NB4 (cell line): ENCODE data around the gene ZBTB46.
A peak's percentile ranks its signal among the peaks of the same experiment; 100 is the strongest.
"Not testable (repeated sequence)": the region's sequence is repeated elsewhere in the genome, so short reads cannot be mapped to it uniquely, and the experiment has no call there.

Experiments used
- DNase-seq: peaks from one replicate; pipeline ENCODE4 v3.0.0; 2010; ENCODE audit warnings: low read depth
- H3K4me3 ChIP-seq: one replicate; pipeline ENCODE4 v1.5.1; 2011; ENCODE audit warnings: mild to moderate bottlenecking, low read depth, low read length, moderate library complexity
- MAX ChIP-seq: IDR thresholded peaks from 2 replicates; pipeline ENCODE4 v1.6.1; 2011; ENCODE audit warnings: low read depth, low read length
- MYC ChIP-seq: IDR thresholded peaks from 2 replicates; pipeline ENCODE4 v1.6.1; 2011; ENCODE audit warnings: low read depth, low read length
- POLR2A ChIP-seq: IDR thresholded peaks from 2 replicates; pipeline ENCODE4 v1.6.1; 2011; ENCODE audit warnings: mild to moderate bottlenecking; ENCODE audit not compliant: insufficient read length; ENCODE audit errors: extremely low read depth
- TF ChIP-seq, protein P1 (sequence below): IDR thresholded peaks from one replicate; pipeline ENCODE4 v1.5.1; 2012; ENCODE audit warnings: low read depth, low read length

The ZBTB46 gene

DNA sequence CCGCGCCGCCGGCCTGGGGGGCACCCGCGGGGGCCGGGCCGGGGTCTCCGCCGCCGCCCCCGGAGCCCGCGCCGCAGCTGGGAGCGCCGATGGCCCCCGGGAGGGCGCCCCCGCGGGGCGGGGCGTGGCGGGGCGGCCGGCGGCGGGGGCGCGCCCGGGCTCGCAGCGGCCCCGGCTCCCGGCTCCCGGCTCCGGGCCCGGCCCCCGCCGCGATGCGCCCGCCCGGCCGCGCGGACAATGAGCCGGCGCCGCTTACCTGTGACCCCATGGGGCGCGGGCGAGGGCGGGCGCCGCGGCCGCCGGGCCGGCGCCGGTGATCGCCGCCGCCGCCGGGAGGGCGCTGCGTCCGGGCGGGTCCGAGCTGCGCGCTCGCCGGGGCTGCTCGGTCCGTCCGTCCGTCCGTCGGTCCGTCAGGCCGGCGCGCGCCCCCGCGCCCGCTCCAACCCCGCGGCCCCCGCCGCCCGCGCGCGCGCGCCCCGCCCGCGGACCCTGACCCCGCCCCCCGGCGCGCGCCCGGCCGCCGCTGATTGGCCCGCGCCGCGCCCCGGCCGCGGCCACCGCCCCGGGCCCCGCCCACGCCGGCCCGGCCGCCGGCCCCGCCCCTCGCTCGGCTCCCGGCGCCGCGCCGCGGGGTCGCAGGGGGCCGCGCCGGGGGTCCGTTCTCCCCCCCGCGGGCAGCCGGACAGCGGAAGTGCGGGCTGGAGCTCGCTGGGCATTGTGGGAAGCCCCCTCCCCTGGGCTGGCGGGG, at the start of gene ZBTB46:
TSS of gene ZBTB46 (minus strand) at position 424 of the 748 bp plus-strand sequence. CDS start 40,507 bp downstream, outside the sequence.
- no peak for TF ChIP-seq POLR2A
- TF ChIP-seq, protein P1, sequence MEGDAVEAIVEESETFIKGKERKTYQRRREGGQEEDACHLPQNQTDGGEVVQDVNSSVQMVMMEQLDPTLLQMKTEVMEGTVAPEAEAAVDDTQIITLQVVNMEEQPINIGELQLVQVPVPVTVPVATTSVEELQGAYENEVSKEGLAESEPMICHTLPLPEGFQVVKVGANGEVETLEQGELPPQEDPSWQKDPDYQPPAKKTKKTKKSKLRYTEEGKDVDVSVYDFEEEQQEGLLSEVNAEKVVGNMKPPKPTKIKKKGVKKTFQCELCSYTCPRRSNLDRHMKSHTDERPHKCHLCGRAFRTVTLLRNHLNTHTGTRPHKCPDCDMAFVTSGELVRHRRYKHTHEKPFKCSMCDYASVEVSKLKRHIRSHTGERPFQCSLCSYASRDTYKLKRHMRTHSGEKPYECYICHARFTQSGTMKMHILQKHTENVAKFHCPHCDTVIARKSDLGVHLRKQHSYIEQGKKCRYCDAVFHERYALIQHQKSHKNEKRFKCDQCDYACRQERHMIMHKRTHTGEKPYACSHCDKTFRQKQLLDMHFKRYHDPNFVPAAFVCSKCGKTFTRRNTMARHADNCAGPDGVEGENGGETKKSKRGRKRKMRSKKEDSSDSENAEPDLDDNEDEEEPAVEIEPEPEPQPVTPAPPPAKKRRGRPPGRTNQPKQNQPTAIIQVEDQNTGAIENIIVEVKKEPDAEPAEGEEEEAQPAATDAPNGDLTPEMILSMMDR, result no peak
- TF ChIP-seq MAX, result no peak
- no peak for TF ChIP-seq MYC
- DNase-seq, result peak; percentile 70

DNA sequence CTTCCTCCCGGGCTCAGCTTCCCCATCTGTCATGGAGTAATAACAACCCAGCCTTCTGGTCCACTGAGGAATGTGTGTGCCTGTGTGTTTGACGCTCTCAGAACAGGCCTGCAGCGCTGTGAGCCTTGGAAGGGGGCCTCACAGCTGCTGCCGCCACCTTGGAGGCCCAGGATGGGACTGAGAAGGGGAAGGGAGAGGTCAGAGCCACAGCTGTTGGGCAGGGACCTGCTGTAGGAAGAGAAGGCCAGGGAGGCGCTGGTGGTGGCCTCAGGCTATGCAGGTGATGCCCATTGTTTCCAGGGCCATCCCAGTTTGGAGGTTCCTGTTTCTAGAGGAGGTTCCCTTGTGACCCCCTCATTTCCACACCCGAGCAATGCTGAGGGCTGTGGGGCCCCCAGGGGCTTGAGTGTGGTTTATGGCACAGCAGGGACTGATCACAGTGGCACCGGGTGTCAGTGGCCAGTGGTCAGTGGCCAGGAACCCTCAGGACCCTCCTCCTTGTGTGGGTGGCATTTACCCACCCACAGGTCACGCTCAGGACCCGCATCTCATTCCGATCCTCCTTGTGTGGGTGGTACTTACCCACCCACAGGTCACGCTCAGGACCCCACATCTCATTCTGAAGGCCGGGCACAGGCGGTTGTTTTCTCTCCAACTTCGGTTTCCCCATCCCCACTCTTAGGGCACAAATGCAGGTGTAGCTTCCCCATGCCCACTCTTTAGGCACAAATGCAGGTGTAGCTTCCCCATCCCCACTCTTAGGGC, 48.0 kb upstream of the ZBTB46 start:
- TF ChIP-seq MYC (no peak), MAX (no peak), POLR2A (no peak)
- TF ChIP-seq, protein P1, result no peak
- DNase-seq, result no peak
- no peak overlapping the region for H3K4me3 ChIP-seq

More for the DNA sequence above, at the start of gene ZBTB46:
- peak within 1 kb of the TSS; percentile 38 for H3K4me3 ChIP-seq

DNA sequence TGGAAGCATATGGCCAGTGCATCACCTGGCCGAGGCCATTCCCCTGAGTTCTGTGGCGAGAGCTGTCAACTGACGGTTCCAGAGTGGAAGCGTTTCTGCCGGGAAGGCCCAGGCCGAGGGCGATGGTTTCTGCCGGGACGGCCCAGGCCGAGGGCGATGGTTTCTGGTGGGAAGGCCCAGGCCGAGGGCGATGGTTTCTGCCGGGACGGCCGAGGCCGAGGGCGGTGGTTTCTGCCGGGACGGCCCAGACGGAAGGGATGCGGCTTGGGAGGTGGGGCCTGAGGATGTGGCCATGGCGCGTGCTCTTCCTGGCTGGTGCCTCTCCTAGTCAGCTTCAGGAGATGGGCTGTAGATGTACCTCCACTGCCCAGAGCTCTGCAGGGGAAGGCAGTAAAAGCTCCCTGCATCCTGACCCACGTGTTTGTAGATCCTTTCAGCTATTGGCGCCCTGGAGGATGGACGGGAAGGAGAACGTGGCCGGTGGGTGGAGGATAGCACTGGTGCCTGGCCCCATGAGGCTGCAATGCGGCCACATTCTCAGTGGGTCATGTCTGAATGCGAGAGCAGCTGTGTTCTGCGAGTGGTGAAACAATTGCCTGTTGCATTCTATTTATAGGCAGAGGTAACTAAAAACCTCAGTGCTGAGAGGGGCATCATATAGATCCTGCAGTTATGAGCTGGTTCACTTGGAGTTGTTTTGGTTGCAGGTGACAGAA, 46.8 kb upstream of the ZBTB46 start:
- TF ChIP-seq MAX (no peak), MYC (no peak), POLR2A (no peak)
- TF ChIP-seq, protein P1, result no peak
- H3K4me3 ChIP-seq, result no peak overlapping the region
- no peak for DNase-seq

DNA sequence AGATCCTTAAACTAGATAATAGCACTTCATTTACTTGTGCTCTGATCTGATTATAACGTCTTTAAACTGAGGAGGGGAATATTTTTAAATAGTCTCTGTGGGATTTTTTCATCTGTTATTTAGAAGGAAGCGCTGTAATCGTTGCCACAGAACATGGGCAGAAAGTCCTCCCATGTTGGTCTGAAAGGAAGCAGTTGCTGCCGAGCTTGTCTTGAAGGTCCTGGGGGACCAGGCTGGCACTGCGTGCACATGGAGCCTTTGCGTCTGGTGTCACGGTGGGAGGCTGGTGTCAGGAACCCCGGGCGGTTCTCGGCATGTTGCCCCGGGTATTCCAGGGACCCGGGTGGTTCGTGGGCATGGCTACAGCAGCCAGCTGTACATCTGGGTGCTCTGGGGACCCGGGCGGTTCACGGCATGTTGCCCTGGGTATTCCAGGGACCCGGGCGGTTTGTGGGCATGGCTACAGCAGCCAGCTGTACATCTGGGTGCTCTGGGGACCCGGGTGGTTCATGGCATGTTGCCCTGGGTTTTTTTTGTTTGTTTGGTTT, 45.5 kb upstream of the ZBTB46 start:
- DNase-seq, result no peak
- no peak for TF ChIP-seq MAX
- TF ChIP-seq, protein P1, result no peak
- TF ChIP-seq POLR2A, result no peak
- no peak for TF ChIP-seq MYC
- H3K4me3 ChIP-seq, result no peak overlapping the region

- DNase-seq, result peak; percentile 81
- H3K4me3 ChIP-seq, result not testable (repeated sequence)
Measured at GRCh38 chr20:63874241-63874640, 43.2 kb upstream of the ZBTB46 start.
